ENCODE data around the gene FN3KRP. TPM values are rescaled to one million over a fixed set of nuclear protein-coding genes. Genes with fewer than 3 reads are reported as not detected.
A peak's percentile ranks its signal among the peaks of the same experiment; 100 is the strongest.

The FN3KRP gene
- total and polyA plus RNA-seq, 2 of the 13 experiments (the other 11 are each of a cell fraction or from before 2014, with no cell fraction given), result 22.4 to 28.2 TPM

GRCh38 chr17:82737967-82738877 is 21.7 kb downstream of the FN3KRP start (continued):
- TF ChIP-seq NFAT5 (CRISPR knock-in tag; IDR thresholded peaks at IDR 0.05) (peak; percentile 96), KDM5B (CRISPR knock-in tag; IDR thresholded peaks at IDR 0.05; ENCODE audit: borderline replicate concordance) (peak; percentile 99), SALL2 (CRISPR knock-in tag; IDR thresholded peaks at IDR 0.05) (peak; percentile 99), TOE1 (CRISPR knock-in tag; IDR thresholded peaks at IDR 0.05) (peak; percentile 99), THAP8 (CRISPR knock-in tag; IDR thresholded peaks at IDR 0.05; ENCODE audit: borderline replicate concordance) (peak; percentile 88; the same call in 1 of the 2 replicates), RCOR2 (CRISPR knock-in tag; IDR thresholded peaks at IDR 0.05) (peak; percentile 96), ZNF776 (CRISPR knock-in tag; IDR thresholded peaks at IDR 0.05) (peak; percentile 95), KLF16 (CRISPR knock-in tag; IDR thresholded peaks at IDR 0.05) (peak; percentile 99 to 100), CREB1 (IDR thresholded peaks at IDR 0.05) (no peak; the same call in 1 of the 2 replicates), CREB1 (CRISPR knock-in tag; IDR thresholded peaks at IDR 0.05) (no peak; the same call in 1 of the 2 replicates), YEATS2 (CRISPR knock-in tag; IDR thresholded peaks at IDR 0.05; ENCODE audit: borderline replicate concordance) (peak; percentile 97; the same call in 1 of the 2 replicates), RAD51 (IDR thresholded peaks at IDR 0.05; ENCODE audit: borderline replicate concordance) (peak; percentile 52; the same call in 1 of the 2 replicates), HDAC1 (CRISPR knock-in tag; IDR thresholded peaks at IDR 0.05) (peak; percentile 100), JDP2 (CRISPR knock-in tag; IDR thresholded peaks at IDR 0.05; ENCODE audit: borderline replicate concordance) (peak; percentile 91; the same call in 1 of the 2 replicates), KLF11 (CRISPR knock-in tag; IDR thresholded peaks at IDR 0.05) (peak; percentile 100), PHF5A (CRISPR knock-in tag; IDR thresholded peaks at IDR 0.05; ENCODE audit: low read depth, unreplicated experiment) (peak; percentile 99), SP1 (IDR thresholded peaks at IDR 0.05) (no peak), SP1 (CRISPR knock-in tag; IDR thresholded peaks at IDR 0.05) (peak; percentile 67; the same call in 1 of the 2 replicates), ZHX1 (CRISPR knock-in tag; IDR thresholded peaks at IDR 0.05; ENCODE audit: low read depth) (peak; percentile 98), ZBTB1 (CRISPR knock-in tag; IDR thresholded peaks at IDR 0.05; ENCODE audit: borderline replicate concordance) (peak; percentile 94), ZFP36 (IDR thresholded peaks at IDR 0.05; ENCODE audit: borderline replicate concordance, low read depth, low read length, partially characterized antibody) (no peak), IKZF1 (IDR thresholded peaks at IDR 0.05) (no peak), SMARCC2 (IDR thresholded peaks at IDR 0.05) (no peak)
